Ramos (cell line): ENCODE results near the gene CLEC16A.

Experiments
- in situ Hi-C: fragments of 300-500 bp; cut with MboI; formaldehyde crosslinking; loops from one replicate; pipeline ENCODE4 v1.14.3; 2022; ENCODE audit warnings: low sequenced_read_pairs; ENCODE audit not compliant: unreplicated experiment

Gene CLEC16A

GRCh38 chr16:10978871-10979446 is 34.6 kb downstream of the CLEC16A start:
- in situ Hi-C loops, result no loop called here

DNA sequence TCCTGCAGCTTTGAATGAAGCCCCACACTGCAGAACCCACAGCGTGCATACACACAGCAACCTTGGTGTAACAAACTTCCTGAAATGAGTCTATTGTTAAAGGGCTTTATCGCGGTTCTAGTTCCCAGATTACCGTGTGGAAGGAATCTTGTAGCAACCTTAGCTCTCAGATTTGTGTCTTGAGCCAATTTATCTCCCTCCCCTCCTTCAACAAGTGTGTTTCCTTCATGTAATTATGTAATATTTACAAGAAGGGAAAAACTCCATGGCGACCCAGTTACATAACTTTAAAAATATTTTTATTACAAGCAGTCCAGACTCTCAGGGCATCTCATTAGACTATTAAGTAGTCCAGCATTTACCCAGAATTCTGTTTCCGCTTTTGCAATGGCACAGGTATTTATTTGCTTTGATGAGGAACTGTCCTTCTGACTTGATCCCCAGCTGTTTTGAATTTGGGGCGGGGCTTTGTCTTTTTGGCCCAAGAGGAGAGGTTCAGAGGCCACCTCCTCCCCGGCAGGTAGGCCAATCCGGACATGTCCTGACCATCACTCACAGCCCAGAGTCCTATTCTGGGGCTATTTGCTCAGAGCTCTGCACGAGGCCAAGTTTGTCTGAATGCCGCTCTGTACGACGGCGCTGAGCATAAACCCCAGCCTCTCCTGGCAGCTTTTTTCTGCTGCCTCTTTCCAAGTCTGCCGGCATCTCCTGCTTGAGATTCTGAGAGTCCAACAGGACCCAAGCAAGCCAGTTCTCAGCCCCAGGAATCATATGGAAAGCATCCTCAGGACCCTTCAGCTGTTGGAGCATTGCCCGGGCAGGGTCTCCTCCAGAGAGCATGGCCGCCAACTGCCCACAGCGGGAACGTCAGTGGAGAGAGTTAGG is 35.6 kb downstream of the CLEC16A start:
- in situ Hi-C loops, result no loop called here

- in situ Hi-C loops, result no loop called here
Measured at GRCh38 chr16:10980813-10981212, 36.4 kb downstream of the CLEC16A start.

DNA sequence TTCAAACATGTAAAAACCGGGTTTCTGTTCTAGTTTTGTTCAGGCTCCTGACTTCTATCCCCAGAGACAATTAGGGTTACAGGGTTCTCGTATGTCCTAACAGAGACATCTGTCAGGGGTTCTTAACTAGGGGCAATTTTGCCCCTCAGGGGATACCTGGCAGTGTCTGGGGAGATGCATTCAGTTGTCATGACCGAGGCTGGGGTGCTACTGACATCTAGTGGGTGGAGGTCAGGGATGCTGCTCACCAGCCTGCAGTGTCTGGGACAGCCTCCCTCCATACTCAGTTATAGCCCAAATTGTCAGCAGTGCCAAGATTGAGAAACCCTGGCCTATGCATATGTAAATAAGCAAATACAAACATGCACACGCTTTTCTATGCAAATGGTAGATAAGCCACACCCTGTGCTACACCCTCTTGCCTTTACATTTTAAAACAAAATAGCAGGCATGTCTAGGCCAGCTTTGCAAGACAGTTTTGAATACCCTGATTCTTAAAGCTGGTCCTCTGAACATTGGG is 37.4 kb downstream of the CLEC16A start:
- in situ Hi-C loops, result no loop called here

GRCh38 chr16:10982465-10983150 is 38.2 kb downstream of the CLEC16A start:
- in situ Hi-C loops, result no loop called here

- in situ Hi-C loops, result no loop called here
Measured at GRCh38 chr16:10983159-10983558, 38.8 kb downstream of the CLEC16A start.

GRCh38 chr16:10984509-10984908 is 40.1 kb downstream of the CLEC16A start:
- in situ Hi-C loops, result no loop called here

DNA sequence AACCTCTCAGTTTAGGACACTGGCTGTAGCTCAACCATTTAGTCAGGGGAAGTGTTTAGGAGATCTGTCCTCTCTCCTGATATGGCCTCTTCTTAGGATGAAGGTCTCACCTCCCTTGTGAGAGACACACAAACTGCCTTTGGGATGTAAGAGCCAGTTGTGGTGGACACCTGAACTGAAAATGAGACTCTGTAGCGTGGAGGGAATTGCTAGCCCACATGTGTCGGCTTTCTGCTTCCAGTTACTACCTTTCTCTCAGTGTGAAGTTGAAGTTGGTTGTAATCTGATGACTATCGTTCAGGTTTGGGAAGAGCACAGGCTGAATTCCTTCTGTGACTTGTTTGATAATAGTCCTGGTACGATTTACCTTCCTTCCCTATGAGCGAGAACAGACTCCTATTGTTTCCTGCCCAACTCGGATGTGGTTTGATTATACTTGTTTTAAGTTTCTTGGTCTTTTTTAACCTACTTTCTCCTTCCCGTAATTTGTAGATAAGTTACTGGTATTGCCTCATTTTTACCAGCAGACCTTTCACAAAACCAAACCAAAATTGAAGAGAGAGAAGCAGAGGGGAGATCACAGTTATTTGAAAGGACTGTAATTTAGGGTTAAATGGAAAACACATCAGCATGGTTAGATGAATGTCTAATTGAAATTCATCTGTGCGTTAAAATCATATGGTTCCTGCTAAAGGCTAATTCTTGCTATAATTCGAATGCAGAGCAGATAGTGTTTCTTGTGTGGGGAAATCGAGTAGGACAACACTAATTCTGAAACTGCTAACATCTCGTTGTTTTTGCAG is 43.2 kb downstream of the CLEC16A start:
- in situ Hi-C loops, result no loop called here

GRCh38 chr16:10988164-10988803 is 43.9 kb downstream of the CLEC16A start:
- in situ Hi-C loops, result no loop called here

DNA sequence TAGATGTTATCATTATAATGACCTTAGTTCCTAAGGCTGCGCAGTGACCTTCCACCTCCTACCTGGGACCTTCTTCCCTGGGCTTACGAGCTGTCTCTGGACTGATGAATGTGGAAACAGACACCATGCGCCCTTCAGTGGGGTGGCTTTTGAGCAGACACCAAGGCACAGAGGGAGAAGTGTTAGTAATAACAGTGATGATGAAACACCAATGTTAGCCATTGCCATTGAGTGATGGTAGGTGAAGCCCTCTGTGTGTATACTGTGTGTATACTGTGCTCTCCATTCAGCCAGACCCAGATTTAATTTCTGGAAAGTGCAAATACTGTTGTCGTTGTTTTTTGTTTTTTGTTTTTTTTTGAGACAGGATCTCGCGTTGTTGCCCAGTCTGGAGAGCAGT is 44.5 kb downstream of the CLEC16A start:
- in situ Hi-C loops, result no loop called here

- in situ Hi-C loops, result no loop called here
Measured at GRCh38 chr16:10989559-10989958, 45.2 kb downstream of the CLEC16A start.

DNA sequence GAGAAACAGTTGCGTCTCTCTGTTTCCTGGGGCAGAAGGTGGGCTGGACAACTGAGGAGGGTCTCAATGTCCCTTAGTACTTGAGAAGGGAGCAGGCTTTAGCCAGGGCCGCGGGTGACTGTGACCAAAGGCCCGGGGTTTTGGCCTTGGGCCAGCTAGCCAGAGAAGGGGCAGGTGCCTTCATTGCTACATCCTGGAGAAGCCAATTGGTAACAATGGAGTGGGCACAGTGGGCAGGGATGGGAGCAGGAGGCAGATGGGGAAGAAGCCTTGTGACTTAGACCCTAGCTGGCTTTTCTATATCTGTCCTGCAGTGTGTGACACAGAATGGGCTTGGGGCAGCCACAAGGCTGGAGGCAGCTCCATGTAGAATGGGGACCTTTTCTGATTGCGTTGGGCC is 46.0 kb downstream of the CLEC16A start:
- in situ Hi-C loops, result no loop called here

DNA sequence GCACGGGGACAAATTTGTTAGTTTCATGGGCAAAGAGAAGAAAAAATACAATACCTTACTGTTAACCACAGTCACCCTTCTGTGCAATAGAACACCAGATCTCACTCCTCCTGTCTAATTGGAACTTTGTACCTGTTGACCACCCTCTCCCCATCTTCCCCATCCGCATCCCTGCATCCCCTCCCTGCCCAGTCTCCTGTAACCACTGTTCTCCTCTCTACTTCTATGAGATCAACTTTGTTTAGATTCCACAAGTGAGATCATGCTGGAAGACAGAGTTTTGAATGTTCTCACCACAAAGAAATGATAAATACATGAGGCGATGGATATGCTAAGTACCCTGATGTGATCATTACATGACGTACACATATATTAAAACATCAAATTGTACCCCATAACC is 47.7 kb downstream of the CLEC16A start:
- in situ Hi-C loops, result no loop called here

DNA sequence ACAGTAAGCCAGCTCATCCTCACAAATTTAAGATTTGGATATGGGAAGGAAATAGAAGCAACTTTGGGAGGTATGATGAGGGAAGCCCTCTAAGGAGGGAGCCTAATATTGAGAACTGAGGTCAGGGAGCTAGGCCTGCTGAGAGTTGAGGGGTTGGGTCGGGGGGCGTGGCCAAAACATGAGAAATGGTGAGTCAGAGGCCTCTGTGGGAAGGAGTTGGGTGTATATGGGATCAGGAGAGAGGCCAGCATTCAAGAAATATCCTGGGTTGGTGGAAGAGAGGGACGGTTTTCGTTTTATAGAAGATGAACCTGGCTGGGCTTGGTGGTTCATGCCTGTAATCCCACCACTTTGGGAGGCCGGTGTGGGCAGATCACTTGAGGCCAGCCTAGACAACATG is 48.4 kb downstream of the CLEC16A start:
- in situ Hi-C loops, result no loop called here

GRCh38 chr16:10993649-10994048 is 49.3 kb downstream of the CLEC16A start:
- in situ Hi-C loops, result no loop called here

DNA sequence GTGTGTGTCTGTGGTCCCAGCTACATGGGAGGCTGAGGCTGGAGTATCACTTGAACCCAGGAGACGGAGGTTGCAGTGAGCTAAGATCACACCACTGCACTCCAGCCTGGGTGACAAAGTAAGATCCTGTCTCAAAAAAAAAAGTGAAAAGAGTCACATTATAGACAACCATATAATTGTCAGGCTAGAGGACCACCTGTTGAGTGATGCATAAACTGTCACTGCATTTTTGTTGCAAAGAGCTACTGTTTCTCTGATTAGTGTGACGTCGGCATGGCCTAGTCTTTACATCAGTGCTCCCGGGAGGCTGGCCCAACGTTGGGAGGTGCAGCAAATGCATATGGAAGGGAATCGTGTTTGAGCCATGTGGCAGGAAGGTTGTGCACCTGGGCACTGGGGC is 50.2 kb downstream of the CLEC16A start:
- in situ Hi-C loops, result no loop called here

GRCh38 chr16:10995565-10995964 is 51.2 kb downstream of the CLEC16A start:
- in situ Hi-C loops, result no loop called here

DNA sequence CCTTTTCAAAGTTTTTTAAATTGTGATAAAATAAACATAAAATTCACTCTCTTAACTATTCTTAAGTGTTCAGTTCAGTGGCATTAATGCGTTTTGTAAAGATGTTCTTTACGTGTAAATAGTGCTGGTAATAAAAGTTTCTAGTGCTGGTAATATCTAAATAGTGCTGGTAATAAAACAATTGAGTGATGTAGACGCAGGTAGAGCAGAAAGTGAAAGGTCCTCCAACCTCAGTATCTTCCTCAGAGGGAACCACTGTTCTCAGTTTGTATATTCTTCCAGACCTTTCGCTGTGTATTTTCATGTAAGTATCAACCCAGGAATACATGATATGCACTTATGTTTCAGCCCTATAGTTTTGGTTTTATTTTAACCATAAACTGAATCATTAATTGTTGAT is 53.1 kb downstream of the CLEC16A start:
- in situ Hi-C loops, result no loop called here

DNA sequence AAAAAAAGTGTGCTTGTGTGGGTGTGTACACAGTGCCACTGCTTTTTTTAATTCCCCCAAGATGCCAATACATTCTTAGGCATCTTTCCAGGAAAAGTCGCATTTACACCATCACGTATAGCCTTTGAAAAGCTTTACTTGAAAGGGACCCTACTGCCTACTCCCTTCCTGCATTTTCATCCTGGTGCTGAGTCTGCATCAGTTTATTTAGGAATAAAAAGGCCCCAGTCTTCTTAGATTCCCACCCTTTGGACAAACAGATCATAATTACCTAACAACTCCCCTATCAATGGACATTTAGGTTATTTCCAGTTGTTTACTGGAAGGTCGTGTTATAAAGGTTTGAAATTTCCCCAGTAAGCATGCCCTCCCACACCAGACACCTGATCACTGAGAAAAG is 54.9 kb downstream of the CLEC16A start:
- in situ Hi-C loops, result no loop called here

DNA sequence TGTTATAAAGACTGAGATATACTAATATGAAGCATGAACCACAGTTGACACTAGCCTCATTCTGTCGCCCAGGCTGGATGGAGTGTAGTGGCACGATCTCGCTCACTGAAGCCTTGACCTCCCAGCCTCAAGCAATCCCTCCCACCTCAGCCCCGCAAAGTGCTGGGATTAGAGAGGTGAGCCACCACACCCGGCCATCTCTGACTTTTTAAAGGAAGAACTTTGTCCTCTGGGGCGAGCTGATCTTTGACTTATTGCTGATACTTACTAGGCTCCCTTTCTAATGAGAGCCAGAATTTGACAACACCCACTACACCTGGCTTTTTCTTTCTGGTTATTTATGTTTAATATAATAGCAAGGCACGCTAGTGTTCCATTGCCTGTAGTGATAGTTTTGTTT is 57.2 kb downstream of the CLEC16A start:
- in situ Hi-C loops, result no loop called here
